ENCODE results near the gene PPP1R2B. TPM values are rescaled to one million over a fixed set of nuclear protein-coding genes. Genes with fewer than 3 reads are reported as not detected.

The PPP1R2B gene
- total RNA-seq (not detected), polyA plus RNA-seq (not detected)
- long read RNA-seq, donor 1: 0 reads
- long read RNA-seq, donor 2: 0 reads
- long read RNA-seq, donor 3: 0 reads

- Histone ChIP-seq H3K9me3 (peaks cover 0 to 34% (median 8%) of the 10 kb centered on the region in 12 donors), H3K4me1 (no peaks in the 10 kb centered on the region), H3K27me3 (peaks cover 0 to 11% (median 0%) of the 10 kb centered on the region in 9 donors), H3K36me3 (no peaks in the 10 kb centered on the region), H3K4me3 (no peak within 1 kb of the TSS), H3K27ac (no peak within 1 kb of the TSS)
- ATAC-seq: no peak
- no peak for DNase-seq
- 42 to 69% (median 49%) methylated on average over 32 to 48 of the region's 48 CpGs for WGBS, 4 donors
- TF ChIP-seq POLR2A (IDR thresholded peaks at IDR 0.05): no peak
- TF ChIP-seq CTCF (IDR thresholded peaks at IDR 0.05): no peak
- intact Hi-C loops (cut with DNase I): no loop called here
Measured at GRCh38 chr5:156850206-156850751, at the start of gene PPP1R2B. Gene PPP1R2B, plus strand, starts transcription at chr5:156850295. Its CDS starts 268 bp downstream, at chr5:156850563.

- ATAC-seq (peak in 1 of 4 donors; percentile 45), DNase-seq (no peak)
- no peaks in the 10 kb centered on the region for H3K27me3 ChIP-seq
- H3K9me3 ChIP-seq: no peaks in the 10 kb centered on the region
- H3K4me3 ChIP-seq: no peak overlapping the region
- TF ChIP-seq POLR2A (IDR thresholded peaks at IDR 0.05) (no peak), CTCF (IDR thresholded peaks at IDR 0.05) (peak in 2 of 12 donors; percentile 4 to 7)
- no peak overlapping the region for H3K27ac ChIP-seq
- no peaks in the 10 kb centered on the region for H3K36me3 ChIP-seq
- WGBS, 4 donors: 47 to 64% (median 54%) methylated on average over 3 of the region's 3 CpGs
- intact Hi-C loops (cut with DNase I): no loop called here
- H3K4me1 ChIP-seq: peaks cover 0 to 13% (median 0%) of the 10 kb centered on the region in 12 donors
Measured at GRCh38 chr5:156800929-156801328, 49.2 kb upstream of the PPP1R2B start.

- no peaks in the 10 kb centered on the region for H3K36me3 ChIP-seq
- H3K4me3 ChIP-seq: no peak overlapping the region
- H3K4me1 ChIP-seq: peaks cover 0 to 13% (median 0%) of the 10 kb centered on the region in 12 donors
- H3K27ac ChIP-seq: no peak overlapping the region
- no peaks in the 10 kb centered on the region for H3K27me3 ChIP-seq
- TF ChIP-seq CTCF (IDR thresholded peaks at IDR 0.05) (no peak), POLR2A (IDR thresholded peaks at IDR 0.05) (no peak)
- WGBS, 4 donors: 50 to 62% (median 57%) methylated on average over 5 of the region's 5 CpGs
- intact Hi-C loops (cut with DNase I): no loop called here
- ATAC-seq: no peak
- no peak for DNase-seq
- peaks cover 0 to 5% (median 0%) of the 10 kb centered on the region in 12 donors for H3K9me3 ChIP-seq
Measured at GRCh38 chr5:156802501-156802900, 47.6 kb upstream of the PPP1R2B start.

GRCh38 chr5:156803404-156803803, 46.7 kb upstream of the PPP1R2B start:
- H3K36me3 ChIP-seq: no peaks in the 10 kb centered on the region
- no peaks in the 10 kb centered on the region for H3K27me3 ChIP-seq
- H3K27ac ChIP-seq: no peak overlapping the region
- TF ChIP-seq POLR2A (IDR thresholded peaks at IDR 0.05): no peak
- no peak for TF ChIP-seq CTCF (IDR thresholded peaks at IDR 0.05)
- DNase-seq (no peak), ATAC-seq (no peak)
- intact Hi-C loops (cut with DNase I): no loop called here
- H3K4me1 ChIP-seq: peaks cover 0 to 13% (median 0%) of the 10 kb centered on the region in 12 donors
- H3K9me3 ChIP-seq: peaks cover 0 to 9% (median 0%) of the 10 kb centered on the region in 12 donors
- WGBS, 4 donors: 27 to 32% (median 31%) methylated on average over 2 of the region's 2 CpGs
- no peak overlapping the region for H3K4me3 ChIP-seq
